Right lung (tissue), 5 donors: ENCODE data around the gene APOL4. TPM values are rescaled to one million over a fixed set of nuclear protein-coding genes. Genes with fewer than 3 reads are reported as not detected.
"Not testable (repeated sequence)": the region's sequence is repeated elsewhere in the genome, so short reads cannot be mapped to it uniquely, and the experiment has no call there.

ENCODE experiments used
- DNase-seq, 2 donors: peaks; one replicate each; pipeline ENCODE4 v3.0.0-alpha.2; 2013
- polyA plus RNA-seq, 5 donors: library from polyadenylated mRNA; unstranded; fragments of 120-200 nt; gene quantifications; one replicate each; pipeline versions ENCODE4 v1.2.1 to v1.2.3, GENCODE V29; 2013; ENCODE audit warnings: inconsistent platforms in 1 of 5, low replicate concordance in 1 of 5; ENCODE audit not compliant: insufficient read length in 5 of 5, insufficient read depth in 1 of 5

The APOL4 gene
- polyA plus RNA-seq, 5 donors, result 8.9 to 15.4 (median 10.3) TPM

- no peak for DNase-seq
Measured at GRCh38 chr22:36233796-36234195, 32.2 kb upstream of the APOL4 start.

- DNase-seq, result no peak
Measured at GRCh38 chr22:36232715-36233401, 31.2 kb upstream of the APOL4 start.

GRCh38 chr22:36231051-36231450 lies 29.4 kb upstream of the APOL4 start:
- DNase-seq, result not testable (repeated sequence)

GRCh38 chr22:36229649-36230048 lies 28.0 kb upstream of the APOL4 start:
- not testable (repeated sequence) for DNase-seq

- DNase-seq, result no peak
Measured at GRCh38 chr22:36228944-36229343, 27.3 kb upstream of the APOL4 start.

GRCh38 chr22:36228369-36228768 lies 26.8 kb upstream of the APOL4 start:
- DNase-seq, result not testable (repeated sequence)

- no peak for DNase-seq
Measured at GRCh38 chr22:36227806-36228205, 26.2 kb upstream of the APOL4 start.

- no peak for DNase-seq
Measured at GRCh38 chr22:36227396-36227795, 25.8 kb upstream of the APOL4 start.

- no peak for DNase-seq
Measured at GRCh38 chr22:36226189-36226588, 24.6 kb upstream of the APOL4 start.

- no peak for DNase-seq
Measured at GRCh38 chr22:36225333-36225922, 23.8 kb upstream of the APOL4 start.

- DNase-seq, result no peak
Measured at GRCh38 chr22:36224245-36224644, 22.6 kb upstream of the APOL4 start.

GRCh38 chr22:36223504-36223903 lies 21.9 kb upstream of the APOL4 start:
- no peak for DNase-seq

GRCh38 chr22:36222887-36223450 lies 21.4 kb upstream of the APOL4 start:
- no peak for DNase-seq

GRCh38 chr22:36221799-36222751 lies 20.5 kb upstream of the APOL4 start:
- no peak for DNase-seq

GRCh38 chr22:36220451-36220921 lies 18.9 kb upstream of the APOL4 start:
- no peak for DNase-seq

- DNase-seq, result no peak
Measured at GRCh38 chr22:36218648-36219193, 17.1 kb upstream of the APOL4 start.

GRCh38 chr22:36215981-36216380 lies 14.4 kb upstream of the APOL4 start:
- DNase-seq, result no peak

GRCh38 chr22:36213586-36213985 lies 12.0 kb upstream of the APOL4 start:
- DNase-seq, result peak in 1 of 2 donors; percentile 35

- DNase-seq, result no peak
Measured at GRCh38 chr22:36212901-36213300, 11.3 kb upstream of the APOL4 start.

- no peak for DNase-seq
Measured at GRCh38 chr22:36211237-36211861, 9.7 kb upstream of the APOL4 start.

- DNase-seq, result no peak
Measured at GRCh38 chr22:36210224-36210623, 8.6 kb upstream of the APOL4 start.
